ENCODE results near the gene B3GNT5.

The B3GNT5 gene

DNA sequence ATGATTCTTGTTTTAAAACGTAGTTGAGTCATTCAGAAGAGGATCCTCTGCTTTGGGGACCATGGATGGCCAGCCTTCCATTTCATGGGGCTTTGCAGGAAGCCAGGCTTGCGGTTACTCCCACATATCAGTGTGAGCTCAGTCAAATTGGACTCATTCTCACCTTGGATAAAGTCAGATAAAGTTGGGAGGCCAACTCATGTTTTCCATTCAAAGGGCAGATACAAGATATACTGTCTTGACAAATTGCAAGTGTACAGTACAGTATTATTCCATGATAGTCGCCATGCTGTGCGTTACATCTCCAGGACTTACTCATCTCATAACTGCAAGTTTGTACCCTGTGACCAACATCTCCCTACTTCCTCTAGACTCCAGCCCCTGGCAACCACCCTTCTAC, 25.5 kb upstream of the B3GNT5 start:
- no peak for TF ChIP-seq TEAD4 (IDR thresholded peaks at IDR 0.05)
- TF ChIP-seq TCF12 (IDR thresholded peaks at IDR 0.05; ENCODE audit: low read depth): no peak
- TF ChIP-seq EGR1 (IDR thresholded peaks at IDR 0.05): no peak
- no peak for TF ChIP-seq FOXM1 (IDR thresholded peaks at IDR 0.05; ENCODE audit: borderline replicate concordance, low read depth)
- TF ChIP-seq YY1 (IDR thresholded peaks at IDR 0.05; ENCODE audit: low read depth): no peak
- TF ChIP-seq MAX (IDR thresholded peaks at IDR 0.05): no peak
- TF ChIP-seq, protein P1, sequence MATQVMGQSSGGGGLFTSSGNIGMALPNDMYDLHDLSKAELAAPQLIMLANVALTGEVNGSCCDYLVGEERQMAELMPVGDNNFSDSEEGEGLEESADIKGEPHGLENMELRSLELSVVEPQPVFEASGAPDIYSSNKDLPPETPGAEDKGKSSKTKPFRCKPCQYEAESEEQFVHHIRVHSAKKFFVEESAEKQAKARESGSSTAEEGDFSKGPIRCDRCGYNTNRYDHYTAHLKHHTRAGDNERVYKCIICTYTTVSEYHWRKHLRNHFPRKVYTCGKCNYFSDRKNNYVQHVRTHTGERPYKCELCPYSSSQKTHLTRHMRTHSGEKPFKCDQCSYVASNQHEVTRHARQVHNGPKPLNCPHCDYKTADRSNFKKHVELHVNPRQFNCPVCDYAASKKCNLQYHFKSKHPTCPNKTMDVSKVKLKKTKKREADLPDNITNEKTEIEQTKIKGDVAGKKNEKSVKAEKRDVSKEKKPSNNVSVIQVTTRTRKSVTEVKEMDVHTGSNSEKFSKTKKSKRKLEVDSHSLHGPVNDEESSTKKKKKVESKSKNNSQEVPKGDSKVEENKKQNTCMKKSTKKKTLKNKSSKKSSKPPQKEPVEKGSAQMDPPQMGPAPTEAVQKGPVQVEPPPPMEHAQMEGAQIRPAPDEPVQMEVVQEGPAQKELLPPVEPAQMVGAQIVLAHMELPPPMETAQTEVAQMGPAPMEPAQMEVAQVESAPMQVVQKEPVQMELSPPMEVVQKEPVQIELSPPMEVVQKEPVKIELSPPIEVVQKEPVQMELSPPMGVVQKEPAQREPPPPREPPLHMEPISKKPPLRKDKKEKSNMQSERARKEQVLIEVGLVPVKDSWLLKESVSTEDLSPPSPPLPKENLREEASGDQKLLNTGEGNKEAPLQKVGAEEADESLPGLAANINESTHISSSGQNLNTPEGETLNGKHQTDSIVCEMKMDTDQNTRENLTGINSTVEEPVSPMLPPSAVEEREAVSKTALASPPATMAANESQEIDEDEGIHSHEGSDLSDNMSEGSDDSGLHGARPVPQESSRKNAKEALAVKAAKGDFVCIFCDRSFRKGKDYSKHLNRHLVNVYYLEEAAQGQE (IDR thresholded peaks at IDR 0.05; ENCODE audit: low read depth): no peak
- TF ChIP-seq ZBTB7A (IDR thresholded peaks at IDR 0.05; ENCODE audit: low read depth): no peak
- no peak for TF ChIP-seq CEBPB (IDR thresholded peaks at IDR 0.05)
- TF ChIP-seq RAD21 (IDR thresholded peaks at IDR 0.05; ENCODE audit: low read depth): no peak

DNA sequence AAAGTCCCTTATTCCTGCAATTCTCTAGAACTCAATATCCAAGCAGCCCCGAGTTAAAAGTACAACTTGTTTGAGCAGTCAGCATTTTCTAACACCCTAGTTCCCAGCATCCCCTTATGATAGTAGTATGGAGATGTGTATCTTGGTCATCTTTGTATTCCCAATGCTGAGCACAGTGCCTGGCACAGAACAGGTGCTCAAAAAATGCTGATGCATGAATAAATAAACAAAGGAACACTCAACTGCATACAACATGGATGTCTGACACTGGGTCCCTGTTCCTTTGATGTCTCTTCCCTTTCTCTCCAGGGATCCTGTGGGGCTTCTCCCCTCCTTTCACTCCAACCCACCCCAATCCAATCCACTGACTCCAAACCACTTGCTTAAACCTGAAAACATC, 23.9 kb upstream of the B3GNT5 start:
- TF ChIP-seq USF1 (IDR thresholded peaks at IDR 0.05) (no peak), TCF12 (IDR thresholded peaks at IDR 0.05; ENCODE audit: low read depth) (no peak)

- no peak for TF ChIP-seq NFIC (IDR thresholded peaks at IDR 0.05)
- no peak for TF ChIP-seq ZBTB7A (IDR thresholded peaks at IDR 0.05; ENCODE audit: low read depth)
- TF ChIP-seq, protein P1 (IDR thresholded peaks at IDR 0.05; ENCODE audit: low read depth): no peak
- no peak for TF ChIP-seq TCF12 (IDR thresholded peaks at IDR 0.05; ENCODE audit: low read depth)
- no peak for TF ChIP-seq TEAD4 (IDR thresholded peaks at IDR 0.05)
- no peak for TF ChIP-seq TAF1 (IDR thresholded peaks at IDR 0.05; ENCODE audit: low read depth)
- no peak for TF ChIP-seq EP300 (IDR thresholded peaks at IDR 0.05; ENCODE audit: borderline replicate concordance)
- no peak for TF ChIP-seq USF1 (IDR thresholded peaks at IDR 0.05)
- TF ChIP-seq CEBPB (IDR thresholded peaks at IDR 0.05): no peak
Measured at GRCh38 chr3:183230826-183231225, 22.2 kb upstream of the B3GNT5 start.

DNA sequence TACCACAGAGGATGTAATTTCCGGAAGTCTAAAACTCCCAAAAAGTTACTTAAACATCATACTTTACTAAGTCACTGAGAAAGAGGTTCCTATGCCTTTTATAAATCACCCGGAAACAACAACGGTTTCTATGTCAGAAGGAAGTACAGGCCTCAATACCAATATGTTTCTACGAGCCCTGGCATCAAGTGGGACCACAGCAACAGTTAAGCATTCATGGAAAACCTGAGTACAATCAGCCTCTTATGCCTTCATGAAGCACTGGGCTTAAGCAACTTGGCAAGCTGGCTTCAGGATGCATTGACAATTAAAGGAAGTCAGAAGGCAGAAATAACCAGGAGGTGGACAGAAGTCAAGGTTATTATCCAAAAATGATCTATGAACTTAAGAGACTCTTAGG, 19.1 kb upstream of the B3GNT5 start:
- TF ChIP-seq USF1 (IDR thresholded peaks at IDR 0.05) (no peak), CEBPB (IDR thresholded peaks at IDR 0.05) (no peak), EGR1 (IDR thresholded peaks at IDR 0.05) (no peak), EP300 (IDR thresholded peaks at IDR 0.05; ENCODE audit: borderline replicate concordance) (no peak), RAD21 (IDR thresholded peaks at IDR 0.05; ENCODE audit: low read depth) (no peak), YY1 (IDR thresholded peaks at IDR 0.05; ENCODE audit: low read depth) (no peak), TEAD4 (IDR thresholded peaks at IDR 0.05) (no peak), TCF12 (IDR thresholded peaks at IDR 0.05; ENCODE audit: low read depth) (no peak), TAF1 (IDR thresholded peaks at IDR 0.05; ENCODE audit: low read depth) (no peak), FOXM1 (IDR thresholded peaks at IDR 0.05; ENCODE audit: borderline replicate concordance, low read depth) (no peak), NFIC (IDR thresholded peaks at IDR 0.05) (no peak)
- TF ChIP-seq, protein P1 (IDR thresholded peaks at IDR 0.05; ENCODE audit: low read depth): no peak

- TF ChIP-seq CEBPB (IDR thresholded peaks at IDR 0.05): no peak
- no peak for TF ChIP-seq TEAD4 (IDR thresholded peaks at IDR 0.05)
- no peak for TF ChIP-seq MAX (IDR thresholded peaks at IDR 0.05)
- TF ChIP-seq RAD21 (IDR thresholded peaks at IDR 0.05; ENCODE audit: low read depth): no peak
- TF ChIP-seq EP300 (IDR thresholded peaks at IDR 0.05; ENCODE audit: borderline replicate concordance): no peak
- no peak for TF ChIP-seq YY1 (IDR thresholded peaks at IDR 0.05; ENCODE audit: low read depth)
- no peak for TF ChIP-seq TCF12 (IDR thresholded peaks at IDR 0.05; ENCODE audit: low read depth)
- TF ChIP-seq, protein P1 (IDR thresholded peaks at IDR 0.05; ENCODE audit: low read depth): no peak
- no peak for TF ChIP-seq NFIC (IDR thresholded peaks at IDR 0.05)
- TF ChIP-seq USF1 (IDR thresholded peaks at IDR 0.05): no peak
- TF ChIP-seq TAF1 (IDR thresholded peaks at IDR 0.05; ENCODE audit: low read depth): no peak
- TF ChIP-seq EGR1 (IDR thresholded peaks at IDR 0.05): no peak
- TF ChIP-seq FOXM1 (IDR thresholded peaks at IDR 0.05; ENCODE audit: borderline replicate concordance, low read depth): no peak
- no peak for TF ChIP-seq ZBTB7A (IDR thresholded peaks at IDR 0.05; ENCODE audit: low read depth)
- TF ChIP-seq CREB1 (IDR thresholded peaks at IDR 0.05; ENCODE audit: low read depth): no peak
Measured at GRCh38 chr3:183239046-183239445, 14.0 kb upstream of the B3GNT5 start.

All from Ishikawa (cell line).